Aorta (tissue), 5 donors: ENCODE results near the gene TTPAL. TPM values are rescaled to one million over a fixed set of nuclear protein-coding genes. Genes with fewer than 3 reads are reported as not detected.
A peak's percentile ranks its signal among the peaks of the same experiment; 100 is the strongest.

Source experiments
- ATAC-seq: fragments of 200-7000 bp; cut with Tn5 transposase; one replicate; pipeline ENCODE4 v1.9.1; 2022; ENCODE audit warnings: moderate library complexity; ENCODE audit not compliant: low FRiP score
- DNase-seq, 2 donors: peaks; one replicate each; pipeline ENCODE4 v3.0.0-alpha.2; 2020
- H3K27ac ChIP-seq, 2 donors: one replicate each; pipeline ENCODE4 v1.5.1; 2013; ENCODE audit warnings: low read length in 2 of 2, mild to moderate bottlenecking in 2 of 2, moderate library complexity in 2 of 2, control low read depth in 1 of 2, inconsistent platforms in 1 of 2, low read depth in 1 of 2
- H3K27me3 ChIP-seq, 2 donors: one replicate each; pipeline ENCODE4 v1.6.1; 2013; ENCODE audit warnings: control low read depth in 1 of 2, low read length in 1 of 2, mild to moderate bottlenecking in 1 of 2, moderate library complexity in 1 of 2; ENCODE audit not compliant: insufficient read depth in 2 of 2, control insufficient read depth in 1 of 2
- H3K36me3 ChIP-seq, 2 donors: one replicate each; pipeline ENCODE4 v1.6.1; 2013; ENCODE audit warnings: control low read depth in 1 of 2, low read length in 1 of 2, mild to moderate bottlenecking in 1 of 2; ENCODE audit not compliant: insufficient read depth in 2 of 2, control insufficient read depth in 1 of 2
- H3K4me1 ChIP-seq, 2 donors: one replicate each; pipeline ENCODE4 v1.6.1; 2013; ENCODE audit warnings: low read length in 2 of 2, control low read depth in 1 of 2, mild to moderate bottlenecking in 1 of 2, moderate library complexity in 1 of 2; ENCODE audit not compliant: insufficient read depth in 2 of 2, control insufficient read depth in 1 of 2
- H3K4me3 ChIP-seq, 2 donors: one replicate each; pipeline ENCODE4 v1.5.1; 2013; ENCODE audit warnings: low read length in 2 of 2, control low read depth in 1 of 2, mild to moderate bottlenecking in 1 of 2
- H3K9me3 ChIP-seq: one replicate; pipeline ENCODE4 v1.6.1; 2013; ENCODE audit warnings: mild to moderate bottlenecking, low read length; ENCODE audit not compliant: control insufficient read depth
- WGBS, 2 donors: extraction: QIAGEN DNeasy Blood & Tissue Kit; methylation state at CpG; one replicate each; pipeline ENCODE4 v1.1.7; 2013; 5-methylcytosine and 5-hydroxymethylcytosine counted together
- intact Hi-C, 2 donors: fragments of 100-400 bp; cut with DNase I; formaldehyde crosslinking; loops; one replicate each; pipeline versions ENCODE4 v1.14.2 to v1.15.0; 2022
- polyA plus RNA-seq, 2 donors: library from polyadenylated mRNA; stranded (reverse); fragments of 200-250 nt; gene quantifications; one replicate each; pipeline ENCODE4 v1.2.3, GENCODE V29; 2013
- total RNA-seq, 2 donors: library from RNA; stranded (reverse); fragmentation: NEBNext Ultra II Directional; extraction: Animal tissue kit (Norgen Biotek cat#: 25700); gene quantifications; one replicate each; pipeline ENCODE4 v1.2.1, GENCODE V29; 2021
- donor health status: healthy with polysubstance abuse.
- donor health status: Bipolar disorder and iron deficiency.
- donor health status: DM: no; HTN: no; CAD: no.
- donor health status: DM: no; HTN: no; CAD: no.
- donor health status: DM: yes; HTN: yes; CAD: no.

Gene TTPAL
- total and polyA plus RNA-seq, 4 donors, result 1.8 to 11.8 (median 5.9) TPM

DNA sequence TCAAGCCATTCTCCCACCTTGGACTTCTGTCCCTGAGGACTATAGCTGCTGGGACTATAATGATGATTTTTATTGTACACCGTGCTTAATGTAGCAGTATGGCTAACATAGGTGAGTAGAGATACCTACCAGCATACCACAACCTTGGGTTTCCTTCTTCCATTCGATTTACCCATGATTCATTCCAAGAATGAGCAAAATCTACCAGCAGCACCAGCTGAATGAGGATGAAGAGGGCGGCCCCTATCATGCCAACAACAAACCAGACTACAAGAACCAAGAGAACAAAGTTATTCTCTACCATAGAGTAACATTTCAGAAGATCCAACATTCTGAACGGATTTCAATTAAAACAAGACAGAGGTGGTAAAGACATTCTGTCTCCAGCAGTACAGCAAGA lies 34.1 kb downstream of the TTPAL start:
- DNase-seq (no peak), ATAC-seq (no peak)
- intact Hi-C loops, result no loop called here
- Histone ChIP-seq H3K4me3 (no peak overlapping the region), H3K27ac (no peak overlapping the region), H3K4me1 (no peaks in the 10 kb centered on the region), H3K36me3 (peaks cover 0 to 7% of the 10 kb centered on the region in 2 donors), H3K27me3 (no peaks in the 10 kb centered on the region), H3K9me3 (no peaks in the 10 kb centered on the region)
- 94% methylated on average over 4 of the region's 4 CpGs for WGBS, 2 donors

DNA sequence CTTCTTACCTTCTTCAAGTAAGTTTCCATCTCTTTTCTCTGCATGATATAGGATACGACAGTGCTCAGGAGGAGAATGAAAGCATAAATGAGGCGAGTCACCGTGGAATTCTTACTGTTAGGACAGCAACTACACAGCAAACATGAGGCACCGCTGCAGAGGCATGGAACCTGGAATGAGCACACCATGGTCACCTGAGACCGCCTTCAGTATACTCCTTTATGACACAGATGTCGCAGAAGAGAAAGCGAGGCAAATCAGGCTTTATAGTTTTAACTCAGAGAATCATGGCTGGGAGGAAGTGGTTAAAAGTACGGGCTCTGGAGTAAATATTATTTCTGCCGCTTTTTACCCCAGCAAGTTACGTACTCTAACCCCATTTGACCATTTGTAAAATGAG lies 38.2 kb downstream of the TTPAL start:
- H3K27me3 ChIP-seq, result no peaks in the 10 kb centered on the region
- H3K4me1 ChIP-seq, result peaks cover 2 to 5% of the 10 kb centered on the region in 2 donors
- peaks cover 0 to 4% of the 10 kb centered on the region in 2 donors for H3K36me3 ChIP-seq
- H3K27ac ChIP-seq, result no peak overlapping the region
- ATAC-seq, result no peak
- no peak for DNase-seq
- intact Hi-C loops, result no loop called here
- no peak overlapping the region for H3K4me3 ChIP-seq
- no peaks in the 10 kb centered on the region for H3K9me3 ChIP-seq
- 80 to 84% methylated on average over 10 of the region's 10 CpGs for WGBS, 2 donors

DNA sequence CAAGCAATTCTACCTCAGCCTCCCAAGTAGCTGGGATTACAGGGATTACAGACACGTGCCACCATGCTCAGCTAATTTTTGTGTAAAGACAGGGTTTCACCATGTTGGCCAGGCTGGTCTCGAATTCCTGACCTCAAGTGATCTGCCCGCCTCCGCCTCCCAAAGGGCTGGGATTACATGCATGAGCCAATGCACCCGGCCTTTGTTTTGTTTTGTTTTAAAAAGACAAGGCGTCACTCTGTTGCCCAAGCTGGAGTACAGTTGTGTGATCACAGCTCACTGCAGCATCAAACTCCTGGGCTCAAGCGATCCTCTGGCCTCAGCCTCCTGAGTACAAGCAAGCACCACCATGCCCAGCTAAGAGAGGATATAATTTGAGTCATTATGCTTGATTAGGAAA lies 40.8 kb downstream of the TTPAL start:
- intact Hi-C loops, result no loop called here
- H3K27me3 ChIP-seq, result no peaks in the 10 kb centered on the region
- DNase-seq (no peak), ATAC-seq (no peak)
- peaks cover 5% of the 10 kb centered on the region in 2 donors for H3K4me1 ChIP-seq
- H3K4me3 ChIP-seq, result no peak overlapping the region
- H3K9me3 ChIP-seq, result no peaks in the 10 kb centered on the region
- H3K27ac ChIP-seq, result no peak overlapping the region
- 18 to 23% methylated on average over 7 of the region's 7 CpGs for WGBS, 2 donors
- H3K36me3 ChIP-seq, result peaks cover 0 to 2% of the 10 kb centered on the region in 2 donors

DNA sequence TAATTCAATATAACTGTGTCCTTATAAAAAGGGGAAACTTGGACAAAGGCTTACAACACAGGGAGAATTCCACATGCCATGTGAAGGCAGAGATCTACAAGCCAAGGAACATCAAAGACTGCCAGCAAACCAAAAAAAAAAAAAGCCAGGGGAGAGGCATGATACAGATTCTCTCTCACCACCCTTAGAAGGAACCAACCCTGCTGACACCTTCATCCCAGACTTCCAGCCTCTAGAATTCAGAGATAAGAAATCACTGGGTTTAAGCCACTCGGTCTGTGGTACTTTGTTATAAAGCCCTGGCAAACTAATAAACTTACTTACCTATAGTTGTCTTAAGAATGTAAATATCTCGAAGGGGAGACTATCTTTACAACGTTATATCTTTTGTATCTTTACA lies 41.8 kb downstream of the TTPAL start:
- H3K9me3 ChIP-seq, result no peaks in the 10 kb centered on the region
- no peak for ATAC-seq
- no peak for DNase-seq
- no peaks in the 10 kb centered on the region for H3K36me3 ChIP-seq
- peaks cover 5% of the 10 kb centered on the region in 2 donors for H3K4me1 ChIP-seq
- no peaks in the 10 kb centered on the region for H3K27me3 ChIP-seq
- intact Hi-C loops, result no loop called here
- no peak overlapping the region for H3K27ac ChIP-seq
- WGBS, 2 donors, result 71 to 80% methylated on average over 3 of the region's 3 CpGs
- no peak overlapping the region for H3K4me3 ChIP-seq

DNA sequence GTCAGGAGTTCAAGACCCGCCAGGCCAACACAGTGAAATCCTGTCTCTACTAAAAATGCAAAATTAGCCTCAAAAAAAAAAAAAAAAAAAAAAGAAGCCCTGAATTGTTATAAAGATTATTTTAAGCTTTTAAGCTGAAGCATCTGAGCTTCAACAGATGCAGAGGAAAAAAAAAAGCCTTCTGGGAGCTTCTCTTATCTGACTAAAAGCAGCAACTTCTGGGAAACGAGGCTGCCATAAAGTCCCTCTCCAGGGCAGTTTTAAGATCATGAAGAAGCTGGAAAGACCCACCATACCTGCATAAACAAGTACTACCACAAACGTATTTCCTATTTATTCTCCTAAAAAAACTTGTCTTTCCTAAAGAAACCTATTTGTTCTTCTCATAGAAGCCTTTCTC lies 42.6 kb downstream of the TTPAL start:
- Histone ChIP-seq H3K27ac (peak overlapping the region in 1 of 2 donors; percentile 46), H3K36me3 (no peaks in the 10 kb centered on the region), H3K4me1 (peaks cover 5% of the 10 kb centered on the region in 2 donors), H3K9me3 (no peaks in the 10 kb centered on the region), H3K4me3 (no peak overlapping the region), H3K27me3 (no peaks in the 10 kb centered on the region)
- 52 to 54% methylated on average over 3 of the region's 3 CpGs for WGBS, 2 donors
- ATAC-seq (no peak), DNase-seq (no peak)
- intact Hi-C loops, result no loop called here

DNA sequence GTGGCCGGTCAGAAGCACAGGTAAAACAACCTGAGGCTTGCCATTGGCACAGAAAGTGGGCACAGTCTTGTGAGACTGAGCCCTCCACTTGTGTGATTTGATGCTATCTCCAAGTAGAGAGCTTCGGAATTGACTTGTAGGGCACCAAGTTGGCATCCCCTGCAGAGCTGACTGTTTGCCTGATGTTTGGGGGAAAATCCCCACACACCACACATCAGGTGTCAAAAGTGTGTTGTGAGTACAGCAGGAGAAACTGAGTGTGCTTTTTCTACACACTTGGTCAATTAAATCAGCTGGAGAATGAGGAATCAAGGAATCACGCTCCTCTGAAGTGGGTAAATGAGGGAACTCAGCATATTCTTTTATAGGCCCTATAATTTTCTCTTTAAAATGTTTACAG lies 45.2 kb downstream of the TTPAL start:
- DNase-seq, result no peak
- Histone ChIP-seq H3K27me3 (no peaks in the 10 kb centered on the region), H3K9me3 (no peaks in the 10 kb centered on the region), H3K36me3 (no peaks in the 10 kb centered on the region), H3K4me3 (peak overlapping the region; percentile 73 to 80), H3K4me1 (peaks cover 5% of the 10 kb centered on the region in 2 donors), H3K27ac (no peak overlapping the region)
- WGBS, 2 donors, result 50 to 56% methylated on average over 3 of the region's 3 CpGs
- intact Hi-C loops, result loop anchor here (5.0 to 10.0 kb wide), 4 partner anchors 44 to 214 kb away; partner anchors contain the start of gene TTPAL (in 1 of the 2)
- no peak for ATAC-seq

DNA sequence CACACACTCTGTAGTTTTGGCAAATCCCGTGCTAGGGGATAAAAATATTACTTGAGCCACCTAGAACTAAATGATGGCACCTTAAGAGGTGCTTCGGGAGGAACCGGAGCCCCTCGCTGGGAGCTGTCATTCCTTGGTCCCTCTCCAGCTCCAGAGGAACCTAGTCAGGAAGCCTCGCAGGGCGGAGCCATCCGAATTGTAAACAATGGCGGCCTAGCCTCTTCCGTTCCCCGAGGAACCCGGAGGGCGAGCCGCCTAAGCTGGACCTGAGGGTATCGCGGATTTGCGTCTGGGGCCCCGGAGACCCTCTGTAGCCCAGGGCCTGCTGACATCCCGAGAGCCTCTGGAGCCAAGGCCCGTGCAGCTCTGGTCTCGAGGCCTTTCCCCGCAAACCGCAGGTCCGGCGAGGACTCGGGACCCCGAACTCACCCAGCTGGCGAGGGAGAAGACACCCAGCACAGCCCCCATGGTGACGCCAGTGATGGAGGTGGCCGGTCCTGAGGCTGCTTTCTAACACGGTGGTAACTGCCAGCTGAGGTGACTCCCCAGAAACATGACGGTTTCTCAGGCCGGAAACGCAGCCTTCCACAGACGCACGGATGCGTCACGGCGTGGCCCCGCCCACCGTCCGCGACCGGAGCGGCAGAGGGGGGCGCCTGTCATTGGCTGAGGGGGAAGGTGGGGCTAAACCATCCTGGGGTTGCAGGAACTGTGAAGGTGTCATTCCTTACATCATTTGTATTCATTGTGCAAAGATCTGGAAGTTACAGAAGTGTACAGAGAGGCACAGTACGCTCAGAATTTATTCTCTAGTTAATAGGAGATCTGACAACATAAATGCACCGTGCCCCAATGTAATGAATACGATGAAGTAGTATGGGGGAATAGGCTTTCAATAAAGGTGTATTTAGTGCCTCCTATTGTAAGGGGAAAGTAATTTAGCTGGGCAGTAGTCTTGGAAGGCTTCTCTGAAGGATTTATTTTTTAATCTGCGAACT lies 46.1 kb downstream of the TTPAL start, which contains the start of gene SERINC3:
TSS of gene SERINC3 (minus strand) at position 587 of the 998 bp plus-strand sequence. CDS start at position 468, 119 bp downstream.
- H3K27ac ChIP-seq, result peak within 1 kb of the TSS; percentile 58 to 89
- H3K4me3 ChIP-seq, result peak within 1 kb of the TSS; percentile 73 to 80
- ATAC-seq (peak; percentile 99), DNase-seq (peak; percentile 97 to 99)
- no peaks in the 10 kb centered on the region for H3K27me3 ChIP-seq
- 0 to 1% methylated on average over 49 of the region's 49 CpGs for WGBS, 2 donors
- intact Hi-C loops, result loop anchor here (5.0 to 10.0 kb wide), 4 partner anchors 44 to 213 kb away; partner anchors contain the start of gene TTPAL (in 1 of the 2)
- no peaks in the 10 kb centered on the region for H3K9me3 ChIP-seq
- no peaks in the 10 kb centered on the region for H3K36me3 ChIP-seq
- peaks cover 0 to 3% of the 10 kb centered on the region in 2 donors for H3K4me1 ChIP-seq

DNA sequence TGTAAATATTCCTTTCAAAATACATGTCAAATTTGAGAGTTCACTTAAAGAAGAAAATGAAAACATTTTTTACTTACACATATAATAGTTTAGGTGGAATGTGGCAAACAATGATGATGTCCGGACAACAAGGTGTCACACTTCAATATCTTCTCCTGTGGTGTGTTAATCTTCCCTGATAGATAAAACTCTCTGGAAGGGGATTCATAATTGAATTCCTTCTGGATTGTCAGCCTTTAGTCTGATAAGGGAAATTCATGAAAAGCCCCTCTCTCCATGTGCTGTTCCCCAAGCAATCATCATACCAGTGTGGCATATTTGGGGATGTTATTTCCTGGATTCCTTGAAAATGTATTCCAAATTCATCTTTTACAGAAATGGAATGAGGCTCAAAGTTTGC lies 47.2 kb downstream of the TTPAL start:
- intact Hi-C loops, result loop anchor here (5.0 to 10.0 kb wide), 4 partner anchors 46 to 212 kb away; partner anchors contain the start of gene TTPAL (in 1 of the 2)
- WGBS, 2 donors, result 74 to 83% methylated on average over 1 of the region's 1 CpG
- Histone ChIP-seq H3K9me3 (no peaks in the 10 kb centered on the region), H3K4me3 (no peak overlapping the region), H3K36me3 (no peaks in the 10 kb centered on the region), H3K27ac (peak overlapping the region in 1 of 2 donors; percentile 51), H3K4me1 (peaks cover 0 to 3% of the 10 kb centered on the region in 2 donors), H3K27me3 (no peaks in the 10 kb centered on the region)
- DNase-seq, result no peak
- no peak for ATAC-seq
